ENCODE data around the gene OIT3. TPM values are rescaled to one million over a fixed set of nuclear protein-coding genes. Genes with fewer than 3 reads are reported as not detected.

OIT3 gene
- total RNA-seq, 1 donor from 2014 or later: not detected

- H3K4me1 ChIP-seq: peaks cover 38% of the 10 kb centered on the region
- peak within 1 kb of the TSS; percentile 57 for H3K27ac ChIP-seq (replicated peaks)
- no peaks in the 10 kb centered on the region for H3K27me3 ChIP-seq (ENCODE audit: low read depth)
- no peak for DNase-seq
- intact Hi-C loops (cut with micrococcal nuclease): no loop called here
- H3K36me3 ChIP-seq: no peaks in the 10 kb centered on the region
- TF ChIP-seq CTCF (IDR thresholded peaks at IDR 0.05; ENCODE audit: borderline replicate concordance): no peak
- H3K9me3 ChIP-seq (replicated peaks): no peaks in the 10 kb centered on the region
- no peak within 1 kb of the TSS for H3K4me3 ChIP-seq
Observed at GRCh38 chr10:72954596-72955554, 61.3 kb downstream of the OIT3 start, which contains the start of gene PLA2G12B. TSS of gene PLA2G12B (minus strand) at chr10:72954806. CDS start at chr10:72954685, 121 bp downstream.

GRCh38 chr10:72956001-72956400 is 62.5 kb downstream of the OIT3 start:
- Histone ChIP-seq H3K4me3 (no peak overlapping the region), H3K27ac (replicated peaks) (no peak overlapping the region), H3K9me3 (replicated peaks) (no peaks in the 10 kb centered on the region), H3K36me3 (no peaks in the 10 kb centered on the region), H3K27me3 (ENCODE audit: low read depth) (no peaks in the 10 kb centered on the region), H3K4me1 (peaks cover 30% of the 10 kb centered on the region)
- intact Hi-C loops (cut with micrococcal nuclease): no loop called here
- TF ChIP-seq CTCF (IDR thresholded peaks at IDR 0.05; ENCODE audit: borderline replicate concordance): no peak
- DNase-seq: no peak

- no peaks in the 10 kb centered on the region for H3K27me3 ChIP-seq (ENCODE audit: low read depth)
- no peak overlapping the region for H3K27ac ChIP-seq (replicated peaks)
- intact Hi-C loops (cut with micrococcal nuclease): no loop called here
- no peak overlapping the region for H3K4me3 ChIP-seq
- peaks cover 63% of the 10 kb centered on the region for H3K9me3 ChIP-seq (replicated peaks)
- no peaks in the 10 kb centered on the region for H3K36me3 ChIP-seq
- DNase-seq: no peak
- TF ChIP-seq CTCF (IDR thresholded peaks at IDR 0.05; ENCODE audit: borderline replicate concordance): no peak
- H3K4me1 ChIP-seq: no peaks in the 10 kb centered on the region
Observed at GRCh38 chr10:72976886-72977285, 83.3 kb downstream of the OIT3 start.

GRCh38 chr10:72979709-72980108 is 86.2 kb downstream of the OIT3 start:
- H3K27ac ChIP-seq (replicated peaks): no peak overlapping the region
- H3K9me3 ChIP-seq (replicated peaks): peaks cover 61% of the 10 kb centered on the region
- no peaks in the 10 kb centered on the region for H3K27me3 ChIP-seq (ENCODE audit: low read depth)

GRCh38 chr10:72980348-72980747 is 86.8 kb downstream of the OIT3 start:
- TF ChIP-seq CTCF (IDR thresholded peaks at IDR 0.05; ENCODE audit: borderline replicate concordance): no peak
- H3K27me3 ChIP-seq (ENCODE audit: low read depth): no peaks in the 10 kb centered on the region
- peaks cover 55% of the 10 kb centered on the region for H3K9me3 ChIP-seq (replicated peaks)
- H3K36me3 ChIP-seq: no peaks in the 10 kb centered on the region
- intact Hi-C loops (cut with micrococcal nuclease): no loop called here
- no peaks in the 10 kb centered on the region for H3K4me1 ChIP-seq
- no peak for DNase-seq
- no peak overlapping the region for H3K27ac ChIP-seq (replicated peaks)
- no peak overlapping the region for H3K4me3 ChIP-seq

More at GRCh38 chr10:72979709-72980108, 86.2 kb downstream of the OIT3 start:
- Histone ChIP-seq H3K4me1 (no peaks in the 10 kb centered on the region), H3K36me3 (no peaks in the 10 kb centered on the region), H3K4me3 (no peak overlapping the region)
- no peak for TF ChIP-seq CTCF (IDR thresholded peaks at IDR 0.05; ENCODE audit: borderline replicate concordance)
- no peak for DNase-seq
- intact Hi-C loops (cut with micrococcal nuclease): no loop called here

Measured in left ventricle myocardium inferior (tissue), 1 donor.